MM.1S (cell line): ENCODE measurements around the gene TRAF3.

Experiments
- DNase-seq: peaks from one replicate; pipeline ENCODE4 v3.0.0-alpha.2; 2015
- H2AFZ ChIP-seq: fragments of 300-600 bp; sonication (generic); 2 replicates; pipeline ENCODE4 v1.6.0; 2016; ENCODE audit warnings: antibody characterized with exemption, low read length
- H3F3A ChIP-seq: fragments of 300-600 bp; sonication (generic); 2 replicates; pipeline ENCODE4 v1.6.1; 2016; ENCODE audit warnings: mild to moderate bottlenecking, antibody characterized with exemption, low read length, moderate library complexity, mixed read lengths; ENCODE audit not compliant: insufficient read depth
- H3K27ac ChIP-seq: fragments of 300-600 bp; sonication (generic); 2 replicates; pipeline ENCODE4 v1.5.1; 2016; ENCODE audit warnings: mild to moderate bottlenecking, low read length
- H3K27me3 ChIP-seq: fragments of 300-600 bp; sonication (generic); replicated peaks from 2 replicates; pipeline ENCODE4 v1.6.0; 2016; ENCODE audit warnings: low read length; ENCODE audit not compliant: insufficient read depth
- H3K36me3 ChIP-seq: fragments of 300-600 bp; sonication (generic); replicated peaks from 2 replicates; pipeline ENCODE4 v1.6.1; 2016; ENCODE audit warnings: mild to moderate bottlenecking, low read length, mixed read lengths; ENCODE audit not compliant: insufficient read depth
- H3K4me1 ChIP-seq: fragments of 300-600 bp; sonication (generic); 2 replicates; pipeline ENCODE4 v1.6.1; 2016; ENCODE audit warnings: low read length, mixed read lengths
- H3K4me2 ChIP-seq: fragments of 300-600 bp; sonication (generic); 2 replicates; pipeline ENCODE4 v1.6.0; 2016; ENCODE audit warnings: low read depth, low read length
- H3K4me3 ChIP-seq: fragments of 300-600 bp; sonication (generic); 2 replicates; pipeline ENCODE4 v1.5.1; 2016; ENCODE audit warnings: low read length, mixed read lengths
- H3K79me2 ChIP-seq: fragments of 300-600 bp; sonication (generic); 2 replicates; pipeline ENCODE4 v1.6.1; 2016; ENCODE audit warnings: mixed run types, low read length, mixed read lengths
- H3K9ac ChIP-seq: fragments of 300-600 bp; sonication (generic); 2 replicates; pipeline ENCODE4 v1.6.1; 2016; ENCODE audit warnings: low read length, mixed read lengths
- H3K9me2 ChIP-seq: fragments of 300-600 bp; sonication (generic); replicated peaks from 2 replicates; pipeline ENCODE4 v1.6.1; 2016; ENCODE audit warnings: mild to moderate bottlenecking, low read length, mixed read lengths; ENCODE audit not compliant: insufficient read depth
- H3K9me3 ChIP-seq: fragments of 300-600 bp; sonication (generic); replicated peaks from 2 replicates; pipeline ENCODE4 v1.6.1; 2016; ENCODE audit warnings: mild to moderate bottlenecking, low read length, mixed read lengths; ENCODE audit not compliant: insufficient read depth
- H4K20me1 ChIP-seq: fragments of 300-600 bp; sonication (generic); 2 replicates; pipeline ENCODE4 v1.6.1; 2016; ENCODE audit warnings: mild to moderate bottlenecking, low read length, moderate library complexity, mixed read lengths; ENCODE audit not compliant: insufficient read depth
- EZH2 ChIP-seq: fragments of 300-600 bp; sonication (generic); optimal IDR thresholded peaks from 2 replicates; pipeline ENCODE3; 2017; ENCODE audit warnings: low read depth, mild to moderate bottlenecking, antibody characterized with exemption, low read length, mixed read lengths
- EZH2phosphoT487 ChIP-seq: fragments of 300-600 bp; sonication (generic); IDR thresholded peaks from 2 replicates; pipeline ENCODE4 v1.6.1; 2018; ENCODE audit warnings: antibody characterized with exemption, low read length
- TF ChIP-seq, protein P1 (sequence below): fragments of 300-600 bp; sonication (generic); IDR thresholded peaks from 2 replicates; pipeline ENCODE4 v1.5.1; 2016; ENCODE audit warnings: antibody characterized with exemption, low read length, mixed read lengths

Gene TRAF3

DNA sequence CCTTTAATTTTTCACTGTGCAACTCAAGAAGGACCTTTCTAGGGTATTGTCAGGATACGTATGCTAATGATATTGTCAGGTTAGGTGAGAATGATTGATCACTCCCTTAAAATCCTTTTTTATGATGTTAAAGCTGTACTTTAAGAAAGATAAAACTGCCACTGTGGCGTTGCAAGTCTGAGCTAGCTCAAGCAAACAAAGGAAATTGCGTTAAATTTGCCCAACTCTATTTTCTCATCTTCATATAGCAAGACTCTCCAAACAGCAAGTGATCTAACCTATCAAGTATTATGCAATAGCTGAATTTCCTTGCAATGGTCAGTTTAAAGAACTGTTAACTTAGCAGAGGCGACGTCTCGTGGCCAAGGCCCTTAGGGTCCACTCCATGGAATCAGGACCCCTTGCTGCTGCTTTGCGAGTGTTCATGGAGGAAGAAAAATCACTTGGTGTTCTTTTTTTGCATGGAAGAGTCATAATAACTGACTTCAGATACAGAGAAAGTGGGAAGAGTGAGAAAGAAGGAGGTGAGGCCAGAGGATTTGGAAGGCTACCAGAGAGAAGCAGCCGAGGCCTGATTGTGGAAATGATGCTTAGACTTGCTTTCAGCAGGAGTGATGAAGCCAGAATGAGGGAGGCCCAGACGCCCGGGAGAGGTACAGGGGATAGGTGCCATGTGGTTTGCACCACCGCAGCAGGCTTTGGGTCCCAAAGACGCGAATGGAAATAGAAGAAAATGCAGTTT is 2.5 kb downstream of the TRAF3 start:
- peak overlapping the region; percentile 82; the same call in 1 of the 2 replicates for H3K4me3 ChIP-seq
- peak overlapping the region; percentile 79 for H3K4me2 ChIP-seq
- peaks cover 16% of the 10 kb centered on the region; the same call in 1 of the 2 replicates for H3K4me1 ChIP-seq
- no peaks in the 10 kb centered on the region for H3K9me2 ChIP-seq
- H2AFZ ChIP-seq: no peak overlapping the region
- H4K20me1 ChIP-seq: no peaks in the 10 kb centered on the region
- H3K36me3 ChIP-seq: no peaks in the 10 kb centered on the region
- H3K9me3 ChIP-seq: no peaks in the 10 kb centered on the region
- H3K27me3 ChIP-seq: no peaks in the 10 kb centered on the region
- no peak for DNase-seq
- no peak for TF ChIP-seq EZH2phosphoT487
- TF ChIP-seq, protein P1, sequence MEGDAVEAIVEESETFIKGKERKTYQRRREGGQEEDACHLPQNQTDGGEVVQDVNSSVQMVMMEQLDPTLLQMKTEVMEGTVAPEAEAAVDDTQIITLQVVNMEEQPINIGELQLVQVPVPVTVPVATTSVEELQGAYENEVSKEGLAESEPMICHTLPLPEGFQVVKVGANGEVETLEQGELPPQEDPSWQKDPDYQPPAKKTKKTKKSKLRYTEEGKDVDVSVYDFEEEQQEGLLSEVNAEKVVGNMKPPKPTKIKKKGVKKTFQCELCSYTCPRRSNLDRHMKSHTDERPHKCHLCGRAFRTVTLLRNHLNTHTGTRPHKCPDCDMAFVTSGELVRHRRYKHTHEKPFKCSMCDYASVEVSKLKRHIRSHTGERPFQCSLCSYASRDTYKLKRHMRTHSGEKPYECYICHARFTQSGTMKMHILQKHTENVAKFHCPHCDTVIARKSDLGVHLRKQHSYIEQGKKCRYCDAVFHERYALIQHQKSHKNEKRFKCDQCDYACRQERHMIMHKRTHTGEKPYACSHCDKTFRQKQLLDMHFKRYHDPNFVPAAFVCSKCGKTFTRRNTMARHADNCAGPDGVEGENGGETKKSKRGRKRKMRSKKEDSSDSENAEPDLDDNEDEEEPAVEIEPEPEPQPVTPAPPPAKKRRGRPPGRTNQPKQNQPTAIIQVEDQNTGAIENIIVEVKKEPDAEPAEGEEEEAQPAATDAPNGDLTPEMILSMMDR: no peak
- no peak for TF ChIP-seq EZH2
- no peaks in the 10 kb centered on the region; the same call in 1 of the 2 replicates for H3F3A ChIP-seq
- peaks cover 64% of the 10 kb centered on the region for H3K79me2 ChIP-seq
- no peak overlapping the region for H3K9ac ChIP-seq
- no peak overlapping the region for H3K27ac ChIP-seq

DNA sequence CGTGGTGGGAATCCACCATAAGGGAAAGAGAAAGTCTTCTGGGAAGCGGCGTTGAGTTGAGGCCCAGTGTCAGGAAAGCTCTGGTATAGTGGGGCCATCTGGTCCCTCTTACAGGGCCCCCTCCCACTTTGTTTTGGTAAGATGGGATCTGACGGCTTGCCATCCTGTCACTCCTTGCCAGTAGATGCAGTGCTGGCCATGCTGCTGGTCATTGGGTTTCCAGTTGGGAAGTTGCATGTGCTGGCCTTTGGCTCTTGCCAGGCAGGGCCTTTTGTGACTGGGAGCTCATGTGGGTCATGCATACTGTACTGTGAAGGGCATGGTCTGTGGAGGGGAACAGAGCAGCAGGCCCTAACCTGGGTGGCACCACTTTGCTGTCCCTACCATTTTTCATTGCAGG is 3.8 kb downstream of the TRAF3 start:
- Histone ChIP-seq H3K4me2 (no peak overlapping the region), H3K9ac (no peak overlapping the region), H3K4me3 (no peak overlapping the region), H3K4me1 (peaks cover 17% of the 10 kb centered on the region; the same call in 1 of the 2 replicates), H3F3A (no peaks in the 10 kb centered on the region; the same call in 1 of the 2 replicates), H3K79me2 (peaks cover 77% of the 10 kb centered on the region), H2AFZ (no peak overlapping the region), H3K9me3 (no peaks in the 10 kb centered on the region), H3K9me2 (no peaks in the 10 kb centered on the region), H4K20me1 (no peaks in the 10 kb centered on the region; the same call in 1 of the 2 replicates), H3K27me3 (no peaks in the 10 kb centered on the region), H3K36me3 (no peaks in the 10 kb centered on the region), H3K27ac (no peak overlapping the region)
- TF ChIP-seq, protein P1: no peak
- TF ChIP-seq EZH2phosphoT487 (no peak), EZH2 (no peak)
- DNase-seq: no peak

DNA sequence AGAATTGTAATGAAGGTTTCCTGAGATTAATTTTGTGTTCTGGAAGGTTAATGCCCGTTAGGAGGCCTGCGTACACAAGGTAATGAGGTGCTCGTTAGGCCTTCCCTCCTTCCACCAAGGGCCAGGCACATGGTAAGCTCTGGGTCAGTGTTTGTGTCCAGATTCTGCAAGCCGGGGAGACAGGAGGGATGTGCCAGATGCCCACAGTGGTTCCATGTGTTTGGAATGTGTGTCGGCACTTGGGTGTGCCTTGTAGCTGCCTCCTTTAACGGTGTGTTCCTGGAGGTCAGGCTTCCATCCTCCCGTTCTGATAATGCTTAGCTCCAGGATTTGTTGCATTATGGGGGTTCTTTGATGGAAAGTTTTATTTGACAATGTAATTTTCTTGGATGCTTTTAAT is 5.7 kb downstream of the TRAF3 start:
- no peak for DNase-seq
- Histone ChIP-seq H3K4me1 (peaks cover 17% of the 10 kb centered on the region; the same call in 1 of the 2 replicates), H3K9me2 (no peaks in the 10 kb centered on the region), H4K20me1 (no peaks in the 10 kb centered on the region; the same call in 1 of the 2 replicates), H3K79me2 (peaks cover 96% of the 10 kb centered on the region), H3K36me3 (no peaks in the 10 kb centered on the region), H3F3A (no peaks in the 10 kb centered on the region; the same call in 1 of the 2 replicates), H3K4me2 (no peak overlapping the region), H3K9me3 (no peaks in the 10 kb centered on the region), H3K9ac (no peak overlapping the region), H2AFZ (no peak overlapping the region), H3K4me3 (no peak overlapping the region), H3K27ac (no peak overlapping the region), H3K27me3 (no peaks in the 10 kb centered on the region)
- TF ChIP-seq EZH2 (no peak), EZH2phosphoT487 (no peak)
- TF ChIP-seq, protein P1: no peak
